Bronchial epithelial cell (primary cell): ENCODE data around the gene PIGH. TPM values are rescaled to one million over a fixed set of nuclear protein-coding genes. Genes with fewer than 3 reads are reported as not detected.

Source experiments
- DNase-seq: peaks from one replicate; pipeline ENCODE4 v3.0.0-alpha.2; 2010; ENCODE audit warnings: low read depth
- FAIRE-seq: peaks from 2 replicates; lab custom pipeline; 2011; peaks lifted over from hg19 to GRCh38; lab: Jason Lieb, UNC
- H3K27me3 ChIP-seq: 2 replicates; pipeline ENCODE4 v1.5.1; 2011; ENCODE audit warnings: low read length; ENCODE audit not compliant: control insufficient read depth, insufficient read depth
- H3K36me3 ChIP-seq: 2 replicates; pipeline ENCODE4 v1.5.1; 2011; ENCODE audit warnings: low read length; ENCODE audit not compliant: control insufficient read depth, insufficient read depth
- H3K4me3 ChIP-seq: 2 replicates; pipeline ENCODE4 v1.5.1; 2011; ENCODE audit warnings: mild to moderate bottlenecking, low read depth, low read length, control low read depth
- total RNA-seq: library from RNA; depleted of rRNA; stranded (reverse); fragments of >200 nt; gene quantifications from 2 replicates; pipeline ENCODE4 v1.2.1, GENCODE V29; 2014
- TF ChIP-seq, protein P1 (sequence below): IDR thresholded peaks from 2 replicates; pipeline ENCODE4 v1.5.1; 2011; ENCODE audit warnings: mild to moderate bottlenecking, moderate library complexity, low read length, control low read depth, inconsistent platforms; ENCODE audit not compliant: insufficient read depth, severe bottlenecking

PIGH gene
- total RNA-seq, 1 donor from 2014 or later, result 17.9 TPM

GRCh38 chr14:67555518-67556090 is 44.5 kb downstream of the PIGH start:
- no peak overlapping the region for H3K4me3 ChIP-seq
- TF ChIP-seq, protein P1, sequence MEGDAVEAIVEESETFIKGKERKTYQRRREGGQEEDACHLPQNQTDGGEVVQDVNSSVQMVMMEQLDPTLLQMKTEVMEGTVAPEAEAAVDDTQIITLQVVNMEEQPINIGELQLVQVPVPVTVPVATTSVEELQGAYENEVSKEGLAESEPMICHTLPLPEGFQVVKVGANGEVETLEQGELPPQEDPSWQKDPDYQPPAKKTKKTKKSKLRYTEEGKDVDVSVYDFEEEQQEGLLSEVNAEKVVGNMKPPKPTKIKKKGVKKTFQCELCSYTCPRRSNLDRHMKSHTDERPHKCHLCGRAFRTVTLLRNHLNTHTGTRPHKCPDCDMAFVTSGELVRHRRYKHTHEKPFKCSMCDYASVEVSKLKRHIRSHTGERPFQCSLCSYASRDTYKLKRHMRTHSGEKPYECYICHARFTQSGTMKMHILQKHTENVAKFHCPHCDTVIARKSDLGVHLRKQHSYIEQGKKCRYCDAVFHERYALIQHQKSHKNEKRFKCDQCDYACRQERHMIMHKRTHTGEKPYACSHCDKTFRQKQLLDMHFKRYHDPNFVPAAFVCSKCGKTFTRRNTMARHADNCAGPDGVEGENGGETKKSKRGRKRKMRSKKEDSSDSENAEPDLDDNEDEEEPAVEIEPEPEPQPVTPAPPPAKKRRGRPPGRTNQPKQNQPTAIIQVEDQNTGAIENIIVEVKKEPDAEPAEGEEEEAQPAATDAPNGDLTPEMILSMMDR, result no peak
- DNase-seq (no peak), FAIRE-seq (peak; percentile 66)
- no peaks in the 10 kb centered on the region for H3K27me3 ChIP-seq
- no peaks in the 10 kb centered on the region for H3K36me3 ChIP-seq

- Histone ChIP-seq H3K4me3 (no peak overlapping the region), H3K27me3 (no peaks in the 10 kb centered on the region), H3K36me3 (no peaks in the 10 kb centered on the region)
- DNase-seq (no peak), FAIRE-seq (peak; percentile 32)
- TF ChIP-seq, protein P1, result no peak
Measured at GRCh38 chr14:67554341-67554740, 45.7 kb downstream of the PIGH start.

- Histone ChIP-seq H3K27me3 (no peaks in the 10 kb centered on the region), H3K36me3 (no peaks in the 10 kb centered on the region), H3K4me3 (no peak overlapping the region)
- TF ChIP-seq, protein P1, result no peak
- FAIRE-seq, result no peak
- no peak for DNase-seq
Measured at GRCh38 chr14:67553547-67553946, 46.5 kb downstream of the PIGH start.

DNA sequence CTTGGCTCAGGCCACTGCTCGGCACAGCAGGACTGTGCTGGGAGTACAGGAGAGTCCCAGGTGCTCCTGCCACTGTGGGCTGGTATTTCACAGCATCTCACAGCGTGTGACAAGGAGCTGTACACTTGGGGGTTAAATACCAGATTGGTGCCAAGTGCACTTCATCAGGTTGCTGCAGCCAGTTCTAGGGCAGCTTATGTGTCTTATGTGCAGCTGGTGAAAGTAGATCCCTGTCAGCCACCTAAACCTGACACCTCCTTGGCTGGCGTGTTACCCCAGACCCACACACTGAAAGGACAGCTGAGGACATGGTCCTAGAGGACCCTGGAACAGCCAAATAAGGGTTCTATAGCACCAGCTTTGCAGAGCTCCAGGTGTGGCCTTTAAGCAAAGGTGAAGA is 48.1 kb downstream of the PIGH start:
- Histone ChIP-seq H3K4me3 (no peak overlapping the region), H3K36me3 (no peaks in the 10 kb centered on the region), H3K27me3 (no peaks in the 10 kb centered on the region)
- DNase-seq, result no peak
- TF ChIP-seq, protein P1, result no peak
- peak; percentile 7 for FAIRE-seq

DNA sequence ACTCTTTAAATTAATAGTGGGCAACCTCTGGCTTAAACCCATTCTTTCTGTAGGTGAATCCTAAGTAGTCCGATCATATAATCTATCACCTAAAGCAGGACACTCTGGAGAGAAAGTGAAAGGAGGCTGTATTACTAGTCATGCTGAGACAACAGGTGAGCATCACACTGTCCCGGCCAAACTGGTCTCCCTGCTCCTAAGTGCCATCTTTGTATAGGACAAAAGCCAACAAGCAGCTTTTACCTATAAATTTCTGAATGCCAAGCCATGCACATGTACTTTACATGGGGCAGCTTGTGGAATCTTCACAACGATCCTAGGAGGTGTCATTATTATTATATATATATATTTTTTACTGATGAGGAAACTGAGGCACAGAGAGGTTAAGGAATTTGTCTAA is 48.9 kb downstream of the PIGH start:
- no peak for DNase-seq
- no peak for FAIRE-seq
- TF ChIP-seq, protein P1, result no peak

GRCh38 chr14:67549734-67550133 is 50.3 kb downstream of the PIGH start:
- DNase-seq, result no peak

More for the DNA sequence above, 48.9 kb downstream of the PIGH start:
- no peaks in the 10 kb centered on the region for H3K27me3 ChIP-seq
- no peaks in the 10 kb centered on the region for H3K36me3 ChIP-seq
- no peak overlapping the region for H3K4me3 ChIP-seq

More at GRCh38 chr14:67549734-67550133, 50.3 kb downstream of the PIGH start:
- no peak overlapping the region for H3K4me3 ChIP-seq
- FAIRE-seq, result no peak
- TF ChIP-seq, protein P1, result no peak
- H3K27me3 ChIP-seq, result no peaks in the 10 kb centered on the region
- no peaks in the 10 kb centered on the region for H3K36me3 ChIP-seq
